Activated CD8-positive, alpha-beta T cell treated with anti-CD3 and anti-CD28 coated beads for 36 hours (primary cell): ENCODE measurements around the gene MAN1A1. TPM values are rescaled to one million over a fixed set of nuclear protein-coding genes. Genes with fewer than 3 reads are reported as not detected.

Source experiments
- ATAC-seq: fragments of 200-7000 bp; cut with Tn5 transposase; one replicate; pipeline ENCODE4 v1.10.0; 2021; ENCODE audit warnings: mild to moderate bottlenecking, moderate library complexity
- CTCF ChIA-PET: fragments of 350-600 bp; sonication (Branson Sonifier 250); formaldehyde crosslinking; loops from one replicate; lab custom pipeline; 2021; ENCODE audit warnings: antibody characterized with exemption; lab: Charles Lee
- POLR2A ChIA-PET: fragments of 350-600 bp; sonication (Branson Sonifier 250); formaldehyde crosslinking; loops from one replicate; lab custom pipeline; 2021; ENCODE audit warnings: antibody characterized with exemption; lab: Charles Lee
- DNase-seq: peaks from one replicate; pipeline ENCODE4 v3.0.0-alpha.2; 2020
- H3K27ac Mint-ChIP-seq: one replicate; pipeline ENCODE4 v1.8.0; 2021; ENCODE audit warnings: mild to moderate bottlenecking, mixed read lengths
- H3K27me3 Mint-ChIP-seq: one replicate; pipeline ENCODE4 v1.8.0; 2021; ENCODE audit warnings: mixed read lengths
- H3K36me3 Mint-ChIP-seq: one replicate; pipeline ENCODE4 v1.8.0; 2021; ENCODE audit warnings: low read depth, mixed read lengths
- H3K4me1 Mint-ChIP-seq: one replicate; pipeline ENCODE4 v1.8.0; 2021; ENCODE audit warnings: low read depth, mixed read lengths
- H3K4me3 Mint-ChIP-seq: one replicate; pipeline ENCODE4 v1.8.0; 2021; ENCODE audit warnings: mild to moderate bottlenecking, moderate library complexity, mixed read lengths
- H3K9me3 Mint-ChIP-seq: one replicate; pipeline ENCODE4 v1.8.0; 2021; ENCODE audit warnings: mixed read lengths
- CTCF ChIP-seq: fragments of 200-600 bp; IDR thresholded peaks from one replicate; pipeline ENCODE4 v1.8.0; 2022; ENCODE audit warnings: antibody characterized with exemption, mild to moderate bottlenecking
- intact Hi-C: fragments of 100-400 bp; cut with micrococcal nuclease; formaldehyde crosslinking; loops from one replicate; pipeline ENCODE4 v1.10.0; 2022
- total RNA-seq, 2 experiments: library from RNA; stranded (reverse); gene quantifications; one replicate each; pipeline ENCODE4 v1.2.3, GENCODE V29; 2021

Gene MAN1A1
- total RNA-seq, 2 experiments from 2014 or later, result 18.5 to 19.4 TPM

GRCh38 chr6:119193707-119194106 lies 155.9 kb downstream of the MAN1A1 start:
- H3K4me3 Mint-ChIP-seq, result no peak overlapping the region
- intact Hi-C loops, result no loop called here
- TF ChIP-seq CTCF, result no peak
- no peak overlapping the region for H3K27ac Mint-ChIP-seq
- no peak for DNase-seq
- ChIA-PET POLR2A (no interaction called here), CTCF (interaction anchor here (1.4 kb wide), 1 partner anchor 64 kb away, joined by 4 read pairs; no protein-coding TSS in a partner anchor)
- no peaks in the 10 kb centered on the region for H3K4me1 Mint-ChIP-seq
- ATAC-seq, result no peak
- H3K9me3 Mint-ChIP-seq, result no peaks in the 10 kb centered on the region
- H3K36me3 Mint-ChIP-seq, result peaks cover 34% of the 10 kb centered on the region
- no peaks in the 10 kb centered on the region for H3K27me3 Mint-ChIP-seq

GRCh38 chr6:119192200-119192599 lies 157.4 kb downstream of the MAN1A1 start:
- no peaks in the 10 kb centered on the region for H3K9me3 Mint-ChIP-seq
- DNase-seq, result no peak
- H3K27ac Mint-ChIP-seq, result peak overlapping the region; percentile 10
- no peak for TF ChIP-seq CTCF
- ChIA-PET POLR2A (no interaction called here), CTCF (interaction anchor here (1.3 kb wide), 1 partner anchor 9 kb away, joined by 4 read pairs; no protein-coding TSS in a partner anchor)
- no peaks in the 10 kb centered on the region for H3K27me3 Mint-ChIP-seq
- peaks cover 33% of the 10 kb centered on the region for H3K36me3 Mint-ChIP-seq
- H3K4me1 Mint-ChIP-seq, result no peaks in the 10 kb centered on the region
- intact Hi-C loops, result no loop called here
- no peak for ATAC-seq
- no peak overlapping the region for H3K4me3 Mint-ChIP-seq

- no peaks in the 10 kb centered on the region for H3K4me1 Mint-ChIP-seq
- ATAC-seq, result no peak
- H3K9me3 Mint-ChIP-seq, result no peaks in the 10 kb centered on the region
- intact Hi-C loops, result no loop called here
- no peak overlapping the region for H3K4me3 Mint-ChIP-seq
- no peak for TF ChIP-seq CTCF
- no peak overlapping the region for H3K27ac Mint-ChIP-seq
- ChIA-PET POLR2A (no interaction called here), CTCF (no interaction called here)
- no peaks in the 10 kb centered on the region for H3K27me3 Mint-ChIP-seq
- no peak for DNase-seq
- H3K36me3 Mint-ChIP-seq, result peaks cover 24% of the 10 kb centered on the region
These were observed 159.4 kb downstream of the MAN1A1 start for GRCh38 chr6:119190176-119190575.

GRCh38 chr6:119189498-119189897 lies 160.1 kb downstream of the MAN1A1 start:
- no peak for DNase-seq
- ChIA-PET CTCF (no interaction called here), POLR2A (no interaction called here)
- ATAC-seq, result no peak
- Mint-ChIP-seq H3K27ac (no peak overlapping the region), H3K4me3 (no peak overlapping the region), H3K4me1 (no peaks in the 10 kb centered on the region), H3K36me3 (peaks cover 23% of the 10 kb centered on the region), H3K9me3 (no peaks in the 10 kb centered on the region), H3K27me3 (no peaks in the 10 kb centered on the region)
- intact Hi-C loops, result no loop called here
- TF ChIP-seq CTCF, result no peak

- Mint-ChIP-seq H3K27ac (no peak overlapping the region), H3K36me3 (peaks cover 24% of the 10 kb centered on the region), H3K27me3 (no peaks in the 10 kb centered on the region), H3K4me3 (no peak overlapping the region), H3K4me1 (no peaks in the 10 kb centered on the region), H3K9me3 (no peaks in the 10 kb centered on the region)
- no peak for TF ChIP-seq CTCF
- DNase-seq (no peak), ATAC-seq (no peak)
- ChIA-PET POLR2A (no interaction called here), CTCF (interaction anchor here (1.1 kb wide), 1 partner anchor 58 kb away, joined by 3 read pairs; no protein-coding TSS in a partner anchor)
- intact Hi-C loops, result no loop called here
These were observed 162.0 kb downstream of the MAN1A1 start for GRCh38 chr6:119187596-119187995.
